Keratinocyte (primary cell): ENCODE results near the gene UGGT2.
"Not testable (repeated sequence)": the region's sequence is repeated elsewhere in the genome, so short reads cannot be mapped to it uniquely, and the experiment has no call there.

Experiments used
- CTCF ChIP-seq, 3 experiments: IDR thresholded peaks in 1 of 3; conservative IDR thresholded peaks in 1 of 3; optimal IDR thresholded peaks in 1 of 3; 2 replicates in 2 of 3; 3 replicates in 1 of 3; pipeline versions ENCODE3 to v1.5.1; 2011; ENCODE audit warnings: low read length in 3 of 3, mild to moderate bottlenecking in 3 of 3, moderate library complexity in 2 of 3, control low read depth in 1 of 3, inconsistent platforms in 1 of 3; ENCODE audit not compliant: insufficient read depth in 2 of 3; ENCODE audit errors: extremely low read depth in 1 of 3
- EZH2 ChIP-seq: IDR thresholded peaks from one replicate; pipeline ENCODE4 v1.6.1; 2012; ENCODE audit warnings: inconsistent platforms, mild to moderate bottlenecking, low read length, moderate library complexity

- not testable (repeated sequence) for TF ChIP-seq CTCF (optimal IDR thresholded peaks at IDR 0.05 in 1 of 3, IDR thresholded peaks at IDR 0.05 in 1 of 3, conservative IDR thresholded peaks at IDR 0.05 in 1 of 3; ENCODE audit: extremely low read depth in 1 of 3, insufficient read depth in 2 of 3, low read length in 3 of 3); EZH2
Measured at GRCh38 chr13:95845656-95846055, 207.5 kb downstream of the UGGT2 start.
